Putamen (tissue), 1 donor: Measurements from ENCODE around the gene GNG12.
"Not testable (repeated sequence)": the region's sequence is repeated elsewhere in the genome, so short reads cannot be mapped to it uniquely, and the experiment has no call there.

Source experiments
- DNase-seq: peaks from one replicate; pipeline ENCODE4 v3.0.0-alpha.2; 2016; ENCODE audit warnings: low spot score

GNG12 gene

DNA sequence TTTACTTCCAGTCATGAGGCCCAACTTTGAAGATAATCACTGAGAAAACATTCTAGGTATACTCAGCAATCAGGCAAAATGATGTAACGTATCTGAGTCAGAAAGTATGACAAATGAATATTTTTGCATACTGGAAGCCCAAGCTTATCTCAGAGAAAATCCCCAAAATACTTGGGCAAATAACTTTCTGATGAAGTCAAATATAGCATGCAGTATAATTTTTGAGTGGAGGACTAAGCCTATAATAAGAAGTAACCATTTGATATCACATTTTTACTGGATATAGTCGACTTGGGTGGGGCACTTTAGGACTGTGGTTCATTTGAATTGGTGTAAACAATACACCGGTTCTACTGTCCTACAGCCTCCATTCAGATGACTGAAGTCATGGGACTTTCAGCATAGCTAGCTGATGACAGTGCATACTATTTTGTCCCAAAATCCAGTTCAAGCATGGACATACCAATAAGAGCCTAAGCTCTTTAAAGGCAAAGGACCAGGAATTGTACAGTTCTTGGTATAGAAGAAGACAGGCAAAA is 150.5 kb downstream of the GNG12 start:
- no peak for DNase-seq

DNA sequence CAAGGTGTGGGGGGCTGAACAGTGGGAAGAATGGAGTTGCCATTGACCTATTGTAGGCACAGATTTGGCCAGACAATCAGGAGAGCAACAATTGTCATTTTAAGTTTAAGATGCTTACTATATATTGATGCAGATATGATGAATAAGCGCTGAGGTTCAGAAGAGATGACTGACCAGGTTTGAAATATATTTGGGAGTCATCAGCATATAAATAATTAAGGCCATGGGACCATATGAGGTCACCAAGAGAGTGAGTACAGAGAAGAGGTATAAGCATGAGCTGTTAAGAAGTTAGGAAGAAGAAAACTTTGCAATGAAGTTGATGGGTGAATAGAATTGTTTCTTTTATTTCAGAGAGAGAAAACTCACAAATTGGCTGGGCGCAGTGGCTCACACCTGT is 152.8 kb downstream of the GNG12 start:
- DNase-seq: no peak

DNA sequence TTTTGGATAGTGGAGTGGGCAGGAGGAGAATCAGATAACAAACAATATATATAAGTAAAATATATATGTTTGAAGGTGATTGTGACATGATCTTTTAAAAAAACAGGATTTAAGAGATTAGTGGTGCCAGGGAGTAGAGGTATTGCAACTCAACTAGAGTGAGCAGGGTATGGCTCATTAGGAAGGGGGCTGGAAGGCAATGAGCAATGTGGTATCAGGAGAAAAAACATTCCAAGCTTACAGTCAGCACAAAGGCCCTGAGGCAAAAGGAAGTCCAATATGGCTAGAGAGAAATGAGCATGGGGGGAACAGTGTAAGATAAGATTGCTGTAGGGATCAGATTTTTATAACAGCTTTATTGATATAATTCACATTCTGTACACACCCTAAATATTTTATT is 153.6 kb downstream of the GNG12 start:
- no peak for DNase-seq

DNA sequence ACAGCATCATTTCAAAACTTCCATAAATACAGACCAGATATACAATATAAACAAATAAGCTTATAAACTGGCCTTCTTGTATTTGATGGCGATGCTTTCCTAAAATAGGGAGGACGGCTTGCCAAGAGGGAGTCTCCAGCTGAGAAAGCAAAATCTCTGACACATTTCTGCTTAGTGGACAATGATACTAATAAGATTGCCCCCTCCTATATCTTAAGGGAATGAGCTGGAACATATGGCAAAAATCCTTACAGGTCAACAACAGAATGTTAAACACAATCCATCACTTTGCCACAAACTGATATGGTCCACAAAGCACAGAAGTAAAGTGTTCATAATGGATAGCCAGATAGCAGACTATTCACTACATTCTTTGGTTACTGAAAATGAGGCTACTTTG is 155.3 kb downstream of the GNG12 start:
- no peak for DNase-seq

DNA sequence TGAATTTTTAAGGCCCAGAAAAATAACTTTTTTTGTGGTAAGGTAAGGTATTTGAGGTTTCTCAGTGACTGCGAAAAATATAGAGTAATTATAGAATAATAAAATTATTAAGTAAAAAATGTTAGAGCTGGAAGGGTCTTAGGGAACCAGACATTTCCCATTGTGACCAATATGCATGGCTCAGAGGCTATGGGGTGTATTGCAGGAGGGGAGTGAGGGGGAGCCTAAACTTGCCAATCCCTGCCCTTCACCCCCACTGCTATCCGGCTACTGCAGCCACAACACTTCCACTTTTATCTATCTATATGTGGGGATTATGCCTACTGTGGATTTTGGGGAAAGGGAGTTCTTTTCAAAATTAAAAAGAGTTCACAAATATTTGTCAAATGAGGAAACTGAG is 155.9 kb downstream of the GNG12 start:
- DNase-seq: no peak

DNA sequence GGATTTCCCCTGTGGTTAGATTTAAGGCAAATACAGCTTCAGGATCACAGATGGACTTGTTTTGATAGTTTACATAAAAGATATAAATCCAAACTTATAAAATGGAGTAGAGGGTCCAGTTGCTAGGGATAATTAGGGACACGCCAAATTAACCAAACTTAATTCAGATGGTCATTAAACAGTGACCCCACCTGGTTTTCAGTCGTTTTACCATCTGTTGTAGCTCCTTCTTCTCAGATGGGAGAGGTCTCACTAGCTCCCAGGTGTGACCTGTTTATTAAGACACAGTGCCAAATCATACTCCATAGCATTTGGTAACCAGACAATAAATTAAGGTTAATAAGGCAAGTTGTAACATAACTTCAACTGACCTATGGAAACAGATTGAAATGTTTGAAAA is 156.3 kb downstream of the GNG12 start:
- DNase-seq: no peak

DNA sequence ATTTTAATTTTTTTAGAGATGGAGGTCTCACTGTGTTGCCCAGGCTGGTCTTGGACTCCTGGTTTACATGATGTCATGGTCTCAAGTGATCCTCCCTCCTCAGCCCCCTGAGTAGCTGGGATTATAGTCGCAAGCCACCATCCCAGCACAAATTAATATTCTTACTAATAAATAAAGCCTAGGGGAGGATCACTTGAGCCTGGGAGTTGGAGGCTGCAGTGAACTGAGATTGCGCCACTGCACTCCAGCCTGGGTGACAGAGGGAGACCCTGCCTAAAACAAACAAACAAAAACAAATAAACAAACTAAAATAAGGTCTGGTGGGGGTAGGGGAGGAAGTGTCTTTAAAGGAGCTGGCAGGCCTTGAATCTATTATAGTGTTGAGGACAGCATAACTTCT is 157.0 kb downstream of the GNG12 start:
- no peak for DNase-seq

DNA sequence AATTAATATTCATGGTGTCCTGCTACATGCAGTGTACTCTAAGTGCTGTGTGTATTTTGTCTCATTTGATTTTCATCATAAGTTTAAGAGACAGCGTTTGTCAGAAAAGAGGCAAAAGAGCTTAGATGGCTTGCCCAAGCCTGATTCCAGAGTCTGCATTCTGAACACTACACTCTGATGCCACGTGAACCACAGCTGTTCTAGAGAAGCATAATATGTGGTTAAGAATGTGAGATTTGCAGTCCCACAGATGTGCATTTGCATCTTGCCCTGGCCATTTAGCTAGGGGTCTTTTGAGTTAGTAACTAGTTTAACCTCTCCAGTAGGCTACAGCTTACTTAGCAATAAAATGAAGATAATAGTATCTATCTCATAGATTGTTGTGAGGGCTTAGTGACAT is 157.5 kb downstream of the GNG12 start:
- DNase-seq: no peak

DNA sequence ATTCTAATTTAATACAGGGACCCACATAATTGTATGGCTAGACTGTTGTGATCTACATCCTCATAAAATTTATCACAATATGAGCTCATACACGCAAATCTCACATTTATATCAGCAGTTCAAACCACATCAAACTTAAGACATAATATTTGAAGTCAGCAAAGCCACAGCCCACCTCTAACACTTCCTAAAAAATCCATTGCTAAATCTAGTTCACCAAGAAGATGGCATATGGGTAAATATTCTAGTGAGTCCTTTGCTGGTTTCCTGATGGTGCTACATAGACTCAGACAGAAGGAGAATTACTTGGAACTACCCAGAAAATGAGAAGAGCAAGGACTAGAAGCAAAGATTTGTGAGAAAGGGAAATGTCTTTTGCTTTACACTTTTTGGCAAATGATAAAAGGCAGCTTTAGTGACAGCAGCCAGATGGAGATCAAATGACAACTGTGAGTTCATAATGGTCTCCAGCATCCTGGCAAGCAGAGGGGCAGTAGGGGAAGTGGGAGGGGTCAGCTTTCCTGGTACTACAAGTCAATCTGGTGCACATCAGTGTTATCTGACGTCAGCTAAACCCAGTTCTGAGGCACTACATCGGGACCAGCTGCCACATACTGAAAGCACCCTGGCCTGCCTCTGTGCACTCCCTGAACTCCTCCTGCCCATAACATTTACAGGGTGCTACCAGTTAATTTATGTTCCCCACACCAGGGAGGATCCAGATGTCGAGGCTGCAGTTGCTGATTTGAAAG is 158.8 kb downstream of the GNG12 start:
- no peak for DNase-seq

DNA sequence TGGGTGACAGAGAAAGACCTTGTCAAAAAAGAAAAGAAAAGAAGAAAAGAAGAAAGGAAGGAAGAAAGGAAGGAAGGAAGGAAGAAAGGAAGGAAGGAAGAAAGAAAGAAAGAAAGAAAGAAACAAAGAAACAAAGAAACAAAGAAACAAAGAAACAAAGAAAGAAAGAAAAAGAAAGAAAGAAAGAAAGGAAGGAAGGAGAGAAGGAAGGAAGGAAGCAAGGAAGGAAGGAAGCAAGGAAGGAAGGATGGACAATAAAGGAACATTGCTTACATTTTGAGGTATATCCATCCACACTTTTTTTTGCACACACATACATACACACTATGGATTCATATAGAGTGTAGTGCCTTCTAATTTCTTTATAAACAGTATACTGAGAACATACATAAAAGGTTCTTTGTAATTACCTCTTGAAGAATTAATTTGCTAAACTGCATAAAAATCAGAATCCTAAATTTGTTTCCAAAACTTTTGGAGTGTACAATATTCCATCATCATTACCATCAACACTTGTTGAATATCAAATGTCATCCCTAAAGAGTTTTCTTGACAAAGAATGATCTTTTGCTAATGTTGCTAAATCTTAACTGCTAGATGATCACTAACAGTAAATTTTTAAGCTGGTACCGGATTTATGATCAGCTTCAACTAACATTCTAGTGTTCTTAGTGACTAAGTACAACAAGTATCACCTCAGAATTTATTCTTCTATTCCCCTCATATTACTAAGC is 159.6 kb downstream of the GNG12 start:
- DNase-seq: no peak

DNA sequence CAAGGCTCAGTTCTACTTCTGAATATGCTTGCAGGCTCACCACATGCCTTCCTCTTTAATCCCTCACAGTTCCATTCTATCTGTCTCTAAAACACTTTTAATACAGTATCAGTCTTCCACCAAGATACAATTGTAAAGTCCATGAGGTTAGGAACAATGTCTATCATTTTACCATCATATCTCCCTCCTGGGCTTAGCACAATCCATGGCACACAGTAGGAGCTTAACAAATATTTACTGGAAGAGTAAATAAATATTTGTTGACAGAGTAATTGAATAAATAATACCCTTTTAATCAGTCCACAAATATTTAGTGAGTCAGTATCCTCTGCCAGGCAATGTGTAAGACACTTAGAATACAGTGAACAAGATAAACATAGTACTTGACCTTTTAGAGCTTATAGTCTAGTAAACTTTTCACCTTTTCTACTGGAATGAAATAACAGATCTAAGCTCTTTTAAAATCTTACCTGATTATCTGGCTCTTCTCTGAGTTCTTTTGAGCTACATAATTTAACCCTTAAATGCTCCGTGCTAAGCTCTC is 160.9 kb downstream of the GNG12 start:
- DNase-seq: no peak

DNA sequence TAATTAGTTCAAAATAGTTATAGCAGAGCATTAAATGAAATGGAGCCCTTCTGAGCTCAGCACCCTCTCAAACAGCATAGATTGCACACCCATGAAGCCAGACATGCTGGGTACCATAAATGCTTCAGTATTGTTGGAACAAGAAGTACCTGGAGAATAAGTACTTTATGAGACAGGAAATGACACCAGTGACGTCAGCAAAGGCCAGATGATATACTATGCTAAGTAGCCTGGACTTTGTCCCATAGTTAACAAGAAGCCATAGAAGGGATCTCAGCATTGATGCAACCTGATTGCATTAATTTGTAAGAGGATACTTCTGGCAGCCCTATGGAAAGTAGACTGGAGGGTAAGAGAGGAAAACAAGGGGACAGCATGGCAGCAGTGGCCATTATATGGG is 164.6 kb downstream of the GNG12 start:
- no peak for DNase-seq

DNA sequence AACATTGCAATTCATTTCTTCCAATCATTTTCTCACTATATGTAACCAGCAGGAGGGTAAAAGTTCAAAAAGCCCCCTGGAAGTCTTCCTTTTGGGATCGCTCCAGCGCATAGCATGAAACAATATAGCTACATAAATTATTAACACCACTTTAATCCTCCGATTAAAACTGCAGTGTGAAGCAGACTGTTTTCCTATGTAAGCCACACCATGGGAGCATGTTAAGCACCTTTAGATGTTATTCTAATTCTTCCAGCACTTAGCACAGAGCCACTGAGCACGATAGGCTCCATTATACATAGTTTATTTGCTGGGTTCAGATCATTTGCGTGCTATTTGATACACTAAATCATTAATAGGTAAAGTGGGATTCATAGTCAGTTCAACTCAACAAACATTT is 166.6 kb downstream of the GNG12 start:
- DNase-seq: no peak

DNA sequence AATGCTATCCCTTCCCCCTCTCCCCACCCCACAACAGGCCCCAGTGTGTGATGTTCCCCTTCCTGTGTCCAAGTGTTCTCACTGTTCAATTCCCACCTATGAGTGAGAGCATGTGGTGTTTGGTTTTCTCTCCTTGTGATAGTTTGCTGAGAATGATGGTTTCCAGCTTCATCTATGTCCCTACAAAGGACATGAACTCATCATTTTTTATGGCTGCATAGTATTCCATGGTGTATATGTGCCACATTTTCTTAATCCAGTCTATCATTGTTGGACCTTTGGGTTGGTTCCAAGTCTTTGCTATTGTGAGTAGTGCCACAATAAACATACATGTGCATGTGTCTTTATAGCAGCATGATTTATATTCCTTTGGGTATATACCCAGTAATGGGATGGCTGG is 168.0 kb downstream of the GNG12 start:
- not testable (repeated sequence) for DNase-seq

DNA sequence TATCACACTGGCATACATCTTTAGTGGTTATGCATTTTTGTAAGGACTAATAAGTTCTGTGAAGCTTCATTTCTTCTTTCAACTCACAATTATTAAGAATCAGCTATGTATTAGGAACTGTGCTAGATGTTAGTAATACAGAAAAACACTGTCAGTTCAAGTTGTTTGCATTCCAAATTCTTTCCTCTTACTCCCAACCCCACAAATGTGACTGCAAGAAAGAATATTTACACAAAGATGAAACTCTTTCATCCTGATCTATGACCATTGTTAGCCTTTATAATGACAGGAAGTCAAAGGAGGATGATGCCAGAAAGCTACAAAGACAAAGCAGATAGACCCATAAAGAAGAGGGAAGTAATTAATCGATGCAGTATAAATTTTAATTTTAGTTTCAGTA is 169.2 kb downstream of the GNG12 start:
- DNase-seq: no peak

DNA sequence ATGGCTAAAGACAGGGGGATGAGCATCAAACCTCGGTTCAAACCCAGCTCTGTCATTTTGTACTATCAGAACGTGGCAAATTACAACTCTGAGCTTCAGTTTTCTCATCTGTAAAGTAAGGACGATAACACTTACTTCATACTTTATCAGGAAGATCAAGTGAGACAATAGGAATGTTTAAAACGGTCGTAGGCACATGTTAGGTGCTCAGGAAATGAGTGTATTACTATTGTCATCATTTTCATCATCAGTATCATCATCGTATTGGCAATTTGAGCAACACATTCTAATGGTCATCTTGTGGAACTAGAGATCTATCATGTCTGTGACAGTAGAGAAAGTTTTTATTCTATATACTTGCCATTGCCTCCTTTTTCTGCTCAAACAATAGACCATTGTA is 170.4 kb downstream of the GNG12 start:
- DNase-seq: no peak

DNA sequence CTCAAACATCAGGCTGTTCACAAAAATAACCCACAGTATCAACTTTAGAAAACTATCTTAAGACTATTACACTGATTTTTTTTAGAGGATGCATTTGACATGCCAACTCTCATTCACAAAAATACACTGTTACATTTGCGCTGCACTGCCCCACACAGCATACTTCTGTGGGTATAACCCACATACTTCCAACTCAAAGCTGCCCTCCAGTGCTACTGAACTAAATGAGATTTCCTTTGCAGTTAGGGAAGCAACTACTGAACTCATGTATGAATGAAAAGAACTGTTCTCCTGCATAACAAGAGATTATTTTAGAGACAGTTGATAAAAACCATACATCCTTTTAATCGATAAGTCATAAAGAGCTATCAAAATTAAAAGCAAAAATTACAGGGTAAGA is 174.0 kb downstream of the GNG12 start:
- no peak for DNase-seq

DNA sequence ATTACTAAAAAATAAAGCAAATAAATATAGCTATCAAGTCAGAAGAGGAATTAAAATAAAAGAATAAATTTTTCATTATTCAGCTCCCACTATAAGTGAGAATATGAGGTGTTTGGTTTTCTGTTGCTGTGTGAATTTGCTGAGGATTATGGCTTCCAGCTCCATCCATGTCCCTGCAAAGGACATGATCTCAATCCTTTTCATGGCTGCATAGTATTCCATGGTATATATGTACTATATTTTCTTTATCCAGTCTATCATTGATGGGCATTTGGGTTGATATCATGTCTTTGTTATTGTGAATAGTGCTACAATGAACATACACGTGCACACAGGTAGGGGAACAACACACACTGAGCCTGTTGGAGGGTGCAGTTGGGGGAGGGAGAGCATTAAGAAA is 176.1 kb downstream of the GNG12 start:
- DNase-seq: not testable (repeated sequence)

DNA sequence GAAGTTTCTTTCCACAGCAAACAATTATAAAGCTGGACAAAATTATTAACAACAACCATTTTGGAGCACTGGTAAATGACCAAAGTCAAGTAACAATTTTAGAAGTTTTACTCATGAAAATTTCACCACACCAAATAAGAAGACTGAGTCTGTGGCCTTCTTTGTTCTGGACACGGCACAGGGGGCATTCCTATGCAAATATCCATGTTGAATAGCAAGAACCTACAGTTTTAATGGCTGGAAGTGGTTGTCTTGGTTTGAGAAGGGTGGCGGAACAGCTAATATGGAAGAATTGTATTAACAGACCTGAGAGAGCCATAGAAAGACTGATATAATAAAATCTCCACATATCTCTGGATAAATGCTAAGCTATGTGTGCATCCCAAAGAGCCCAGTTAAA is 177.7 kb downstream of the GNG12 start:
- no peak for DNase-seq

DNA sequence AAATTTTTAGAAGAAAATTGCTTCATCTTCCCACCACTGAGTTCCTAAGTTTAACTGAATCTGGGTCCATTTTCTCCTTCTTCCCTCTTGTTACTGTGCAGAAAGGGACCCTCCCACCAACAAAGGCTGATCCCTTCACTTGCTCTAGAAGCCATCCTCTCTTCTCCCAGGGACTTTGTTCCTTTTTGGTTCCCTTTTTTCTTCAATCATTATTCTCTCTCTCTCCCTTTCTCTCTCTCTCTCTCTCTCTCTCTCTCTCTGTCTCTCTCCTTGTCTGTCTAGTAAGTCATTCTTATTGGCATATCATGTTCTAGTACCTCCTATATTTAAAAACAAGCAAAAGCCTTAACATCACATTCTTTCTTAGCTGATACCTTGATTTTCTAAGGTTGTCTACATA is 180.0 kb downstream of the GNG12 start:
- no peak for DNase-seq

DNA sequence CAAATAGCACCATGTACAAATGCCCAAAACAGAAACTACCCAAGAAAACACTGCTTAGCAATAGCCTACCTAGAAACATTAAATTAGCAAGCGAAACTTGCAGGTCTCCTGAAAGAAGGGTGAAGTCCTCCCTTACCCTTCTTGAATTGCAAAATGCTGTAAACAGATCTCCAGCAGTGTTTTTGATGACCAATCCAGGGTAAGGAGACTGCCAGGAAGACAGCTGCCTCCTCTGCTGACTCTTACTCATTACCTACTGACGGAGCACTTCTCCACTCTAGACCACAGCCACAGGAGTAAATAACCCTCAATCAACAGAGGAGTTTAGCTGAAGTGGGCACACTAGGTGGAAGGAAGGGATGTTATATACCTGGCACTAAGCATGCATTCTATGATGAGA is 180.5 kb downstream of the GNG12 start:
- DNase-seq: no peak
